Measurements from ENCODE around the gene PRR36. TPM values are rescaled to one million over a fixed set of nuclear protein-coding genes. Genes with fewer than 3 reads are reported as not detected.

Gene PRR36
- polyA plus RNA-seq, 1 donor from 2014 or later: not detected

- peaks cover 0 to 2% (median 0%) of the 10 kb centered on the region in 3 donors for H3K9me3 Mint-ChIP-seq
- peaks cover 26% of the 10 kb centered on the region for H3K27me3 Mint-ChIP-seq
- H3K4me1 Mint-ChIP-seq: peaks cover 12 to 24% (median 13%) of the 10 kb centered on the region in 3 donors
- peak overlapping the region in 1 of 3 donors; percentile 81 for H3K27ac Mint-ChIP-seq
- H3K4me3 Mint-ChIP-seq: peak overlapping the region; percentile 64 to 80 (median 72)
- H3K36me3 Mint-ChIP-seq: peaks cover 5% of the 10 kb centered on the region
Measured at GRCh38 chr19:7916955-7917266, 42.7 kb upstream of the PRR36 start.

GRCh38 chr19:7916103-7916954, 42.1 kb upstream of the PRR36 start:
- H3K9me3 Mint-ChIP-seq: peaks cover 0 to 2% (median 0%) of the 10 kb centered on the region in 3 donors
- H3K4me1 Mint-ChIP-seq: peaks cover 12 to 24% (median 13%) of the 10 kb centered on the region in 3 donors
- H3K27me3 Mint-ChIP-seq: peaks cover 26% of the 10 kb centered on the region
- peaks cover 7% of the 10 kb centered on the region for H3K36me3 Mint-ChIP-seq
- H3K4me3 Mint-ChIP-seq: peak overlapping the region; percentile 47 to 80 (median 71)
- peak overlapping the region in 2 of 3 donors; percentile 39 to 91 for H3K27ac Mint-ChIP-seq

- peaks cover 26% of the 10 kb centered on the region for H3K27me3 Mint-ChIP-seq
- peak overlapping the region in 2 of 3 donors; percentile 63 to 91 for H3K27ac Mint-ChIP-seq
- H3K9me3 Mint-ChIP-seq: peaks cover 0 to 2% (median 0%) of the 10 kb centered on the region in 3 donors
- H3K36me3 Mint-ChIP-seq: peaks cover 7% of the 10 kb centered on the region
- peaks cover 8 to 24% (median 11%) of the 10 kb centered on the region in 3 donors for H3K4me1 Mint-ChIP-seq
- peak overlapping the region; percentile 21 to 78 (median 52) for H3K4me3 Mint-ChIP-seq
Measured at GRCh38 chr19:7915250-7916102, 41.3 kb upstream of the PRR36 start.

GRCh38 chr19:7914598-7915045, 40.4 kb upstream of the PRR36 start, which contains the start of gene TGFBR3L:
Gene TGFBR3L (plus strand): TSS chr19:7914830.
- H3K27ac Mint-ChIP-seq: peak within 1 kb of the TSS in 2 of 3 donors; percentile 63 to 91
- H3K4me3 Mint-ChIP-seq: peak within 1 kb of the TSS in 2 of 4 donors; percentile 58 to 78
- H3K27me3 Mint-ChIP-seq: peaks cover 22% of the 10 kb centered on the region
- H3K4me1 Mint-ChIP-seq: peaks cover 4 to 17% (median 6%) of the 10 kb centered on the region in 3 donors
- peaks cover 0 to under 1% (median 0%) of the 10 kb centered on the region in 3 donors for H3K9me3 Mint-ChIP-seq
- peaks cover 7% of the 10 kb centered on the region for H3K36me3 Mint-ChIP-seq

- H3K36me3 Mint-ChIP-seq: peaks cover 7% of the 10 kb centered on the region
- H3K27me3 Mint-ChIP-seq: peaks cover 20% of the 10 kb centered on the region
- no peak overlapping the region for H3K27ac Mint-ChIP-seq
- no peaks in the 10 kb centered on the region for H3K9me3 Mint-ChIP-seq
- peaks cover 3 to 15% (median 5%) of the 10 kb centered on the region in 3 donors for H3K4me1 Mint-ChIP-seq
- no peak overlapping the region for H3K4me3 Mint-ChIP-seq
Measured at GRCh38 chr19:7914099-7914498, 39.9 kb upstream of the PRR36 start.

GRCh38 chr19:7913652-7914051, 39.5 kb upstream of the PRR36 start:
- no peaks in the 10 kb centered on the region for H3K9me3 Mint-ChIP-seq
- H3K27ac Mint-ChIP-seq: peak overlapping the region in 1 of 3 donors; percentile 63
- H3K4me1 Mint-ChIP-seq: peaks cover 3 to 15% (median 5%) of the 10 kb centered on the region in 3 donors
- H3K27me3 Mint-ChIP-seq: peaks cover 20% of the 10 kb centered on the region
- no peak overlapping the region for H3K4me3 Mint-ChIP-seq
- H3K36me3 Mint-ChIP-seq: peaks cover 7% of the 10 kb centered on the region

- H3K4me1 Mint-ChIP-seq: peaks cover 0 to 9% (median 5%) of the 10 kb centered on the region in 3 donors
- peaks cover 7% of the 10 kb centered on the region for H3K36me3 Mint-ChIP-seq
- no peak overlapping the region for H3K4me3 Mint-ChIP-seq
- H3K9me3 Mint-ChIP-seq: no peaks in the 10 kb centered on the region
- H3K27ac Mint-ChIP-seq: no peak overlapping the region
- peaks cover 14% of the 10 kb centered on the region for H3K27me3 Mint-ChIP-seq
Measured at GRCh38 chr19:7912697-7913564, 38.7 kb upstream of the PRR36 start.

- H3K27me3 Mint-ChIP-seq: peaks cover 13% of the 10 kb centered on the region
- H3K36me3 Mint-ChIP-seq: peaks cover 7% of the 10 kb centered on the region
- H3K4me1 Mint-ChIP-seq: peaks cover 0 to 7% (median 5%) of the 10 kb centered on the region in 3 donors
- no peak overlapping the region for H3K4me3 Mint-ChIP-seq
- no peaks in the 10 kb centered on the region for H3K9me3 Mint-ChIP-seq
- peak overlapping the region in 1 of 3 donors; percentile 80 for H3K27ac Mint-ChIP-seq
Measured at GRCh38 chr19:7912144-7912696, 38.0 kb upstream of the PRR36 start.

GRCh38 chr19:7911508-7912143, 37.4 kb upstream of the PRR36 start:
- peak overlapping the region in 1 of 3 donors; percentile 80 for H3K27ac Mint-ChIP-seq
- no peaks in the 10 kb centered on the region for H3K9me3 Mint-ChIP-seq

GRCh38 chr19:7910321-7911161, 36.4 kb upstream of the PRR36 start:
- Mint-ChIP-seq H3K27me3 (peaks cover 8% of the 10 kb centered on the region), H3K4me3 (no peak overlapping the region), H3K36me3 (peaks cover 7% of the 10 kb centered on the region), H3K4me1 (peaks cover 1 to 3% (median 2%) of the 10 kb centered on the region in 3 donors), H3K9me3 (no peaks in the 10 kb centered on the region), H3K27ac (peak overlapping the region in 1 of 3 donors; percentile 39)

More at GRCh38 chr19:7911508-7912143, 37.4 kb upstream of the PRR36 start:
- Mint-ChIP-seq H3K4me3 (peak overlapping the region in 1 of 4 donors; percentile 10), H3K4me1 (peaks cover 0 to 7% (median 5%) of the 10 kb centered on the region in 3 donors), H3K36me3 (peaks cover 7% of the 10 kb centered on the region), H3K27me3 (peaks cover 13% of the 10 kb centered on the region)

GRCh38 chr19:7909471-7910067, 35.4 kb upstream of the PRR36 start:
- peaks cover 6% of the 10 kb centered on the region for H3K36me3 Mint-ChIP-seq
- no peak overlapping the region for H3K4me3 Mint-ChIP-seq
- peaks cover 5 to 8% (median 7%) of the 10 kb centered on the region in 3 donors for H3K4me1 Mint-ChIP-seq
- no peak overlapping the region for H3K27ac Mint-ChIP-seq
- no peaks in the 10 kb centered on the region for H3K9me3 Mint-ChIP-seq
- no peaks in the 10 kb centered on the region for H3K27me3 Mint-ChIP-seq

- H3K27me3 Mint-ChIP-seq: no peaks in the 10 kb centered on the region
- H3K4me1 Mint-ChIP-seq: peaks cover 7 to 9% (median 9%) of the 10 kb centered on the region in 3 donors
- no peak overlapping the region for H3K4me3 Mint-ChIP-seq
- H3K9me3 Mint-ChIP-seq: no peaks in the 10 kb centered on the region
- peak overlapping the region in 1 of 3 donors; percentile 82 for H3K27ac Mint-ChIP-seq
- peaks cover 6% of the 10 kb centered on the region for H3K36me3 Mint-ChIP-seq
Measured at GRCh38 chr19:7908742-7909461, 34.7 kb upstream of the PRR36 start.
